Testis (tissue), 3 donors: ENCODE data around the gene OSBP. TPM values are rescaled to one million over a fixed set of nuclear protein-coding genes. Genes with fewer than 3 reads are reported as not detected.

Experiments used
- DNase-seq: peaks from one replicate; pipeline ENCODE4 v3.0.0-alpha.2; 2019
- H3K27ac ChIP-seq, 2 donors: fragments of 200-600 bp; sonication (generic); one replicate each; pipeline ENCODE4 v1.5.1; 2019
- H3K27me3 ChIP-seq: fragments of 200-600 bp; sonication (generic); one replicate; pipeline ENCODE4 v1.5.1; 2019
- H3K36me3 ChIP-seq: fragments of 200-600 bp; sonication (generic); one replicate; pipeline ENCODE4 v1.5.1; 2017; ENCODE audit warnings: low read depth; ENCODE audit errors: missing control alignments
- H3K4me1 ChIP-seq: fragments of 200-600 bp; sonication (generic); one replicate; pipeline ENCODE4 v1.5.1; 2019
- H3K4me3 ChIP-seq, 2 donors: fragments of 200-600 bp; sonication (generic); one replicate each; pipeline ENCODE4 v1.5.1; 2017 to 2019
- H3K9me3 ChIP-seq: fragments of 200-600 bp; sonication (generic); one replicate; pipeline ENCODE4 v1.5.1; 2017
- POLR2A ChIP-seq: fragments of 450-650 bp; IDR thresholded peaks from one replicate; pipeline ENCODE4 v1.6.1; 2017; ENCODE audit warnings: antibody characterized with exemption, mild to moderate bottlenecking, moderate library complexity
- WGBS, 2 donors: methylation state at CpG; one replicate each; pipeline ENCODE4 v1.1.5; 2018; 5-methylcytosine and 5-hydroxymethylcytosine counted together
- intact Hi-C: fragments of 100-400 bp; cut with DNase I; formaldehyde crosslinking; loops from one replicate; pipeline ENCODE4 v1.15.1; 2023; ENCODE audit warnings: low total_unique reads
- polyA plus RNA-seq: library from polyadenylated mRNA; stranded (reverse); fragments of 350-450 nt; fragmentation: Illumina TruSeq; extraction: RNeasy Lipid Tissue Mini Kit (QIAGEN cat#74804); gene quantifications from one replicate; pipeline ENCODE4 v1.2.3, GENCODE V29; 2014; ENCODE audit warnings: low read depth, low replicate concordance; ENCODE audit not compliant: insufficient read depth
- total RNA-seq, 2 donors: library from RNA; depleted of rRNA; stranded (reverse); fragments of >200 nt; gene quantifications; one replicate each; pipeline ENCODE4 v1.2.3, GENCODE V29; 2016
- TF ChIP-seq, protein P1 (sequence below), 3 experiments: fragments of 450-650 bp in 2 of 3; fragments of 200-600 bp in 1 of 3; sonication (generic) in 1 of 3; IDR thresholded peaks; one replicate each; pipeline ENCODE4 v1.5.1; 2016 to 2019; ENCODE audit warnings: antibody characterized with exemption in 3 of 3, mild to moderate bottlenecking in 2 of 3, moderate library complexity in 1 of 3

The OSBP gene
- total and polyA plus RNA-seq, 3 donors from 2014 or later, result 45.0 to 63.1 (median 49.2) TPM

- 52 to 60% methylated on average over 7 of the region's 7 CpGs for WGBS, 2 donors
- no peak overlapping the region for H3K27ac ChIP-seq
Measured at GRCh38 chr11:59558270-59558643, 57.3 kb downstream of the OSBP start.

DNA sequence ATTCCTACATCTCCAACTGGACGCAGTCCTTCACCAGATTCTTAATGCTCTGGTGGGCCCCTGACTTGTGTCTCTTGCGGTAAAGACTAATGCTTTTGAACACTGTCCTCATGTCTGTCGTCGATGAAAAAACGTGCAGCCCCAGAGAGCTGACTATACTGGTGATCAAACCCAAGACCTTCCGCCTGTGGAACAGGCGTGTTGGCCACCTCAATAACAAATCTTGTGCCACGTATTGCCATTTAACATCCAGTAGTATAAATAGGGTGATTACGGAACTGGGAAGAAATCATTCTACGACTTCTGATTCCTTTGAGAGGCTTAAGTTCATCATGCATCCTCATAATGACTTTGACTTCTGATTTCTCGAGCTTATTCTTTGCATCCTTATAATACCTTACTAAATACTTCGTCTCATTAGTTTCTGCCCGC is 58.6 kb downstream of the OSBP start:
- Histone ChIP-seq H3K27ac (peak overlapping the region in 1 of 2 donors; percentile 68), H3K4me3 (peak overlapping the region; percentile 24 to 36)

More at GRCh38 chr11:59558270-59558643, 57.3 kb downstream of the OSBP start:
- DNase-seq, result no peak
- H3K36me3 ChIP-seq, result no peaks in the 10 kb centered on the region
- TF ChIP-seq POLR2A, result no peak
- TF ChIP-seq, protein P1, sequence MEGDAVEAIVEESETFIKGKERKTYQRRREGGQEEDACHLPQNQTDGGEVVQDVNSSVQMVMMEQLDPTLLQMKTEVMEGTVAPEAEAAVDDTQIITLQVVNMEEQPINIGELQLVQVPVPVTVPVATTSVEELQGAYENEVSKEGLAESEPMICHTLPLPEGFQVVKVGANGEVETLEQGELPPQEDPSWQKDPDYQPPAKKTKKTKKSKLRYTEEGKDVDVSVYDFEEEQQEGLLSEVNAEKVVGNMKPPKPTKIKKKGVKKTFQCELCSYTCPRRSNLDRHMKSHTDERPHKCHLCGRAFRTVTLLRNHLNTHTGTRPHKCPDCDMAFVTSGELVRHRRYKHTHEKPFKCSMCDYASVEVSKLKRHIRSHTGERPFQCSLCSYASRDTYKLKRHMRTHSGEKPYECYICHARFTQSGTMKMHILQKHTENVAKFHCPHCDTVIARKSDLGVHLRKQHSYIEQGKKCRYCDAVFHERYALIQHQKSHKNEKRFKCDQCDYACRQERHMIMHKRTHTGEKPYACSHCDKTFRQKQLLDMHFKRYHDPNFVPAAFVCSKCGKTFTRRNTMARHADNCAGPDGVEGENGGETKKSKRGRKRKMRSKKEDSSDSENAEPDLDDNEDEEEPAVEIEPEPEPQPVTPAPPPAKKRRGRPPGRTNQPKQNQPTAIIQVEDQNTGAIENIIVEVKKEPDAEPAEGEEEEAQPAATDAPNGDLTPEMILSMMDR (IDR thresholded peaks at IDR 0.05), result no peak
- no peaks in the 10 kb centered on the region for H3K9me3 ChIP-seq
- H3K4me3 ChIP-seq, result peak overlapping the region in 1 of 2 donors; percentile 24
- intact Hi-C loops, result no loop called here
- no peaks in the 10 kb centered on the region for H3K27me3 ChIP-seq
- peaks cover 5% of the 10 kb centered on the region for H3K4me1 ChIP-seq

DNA sequence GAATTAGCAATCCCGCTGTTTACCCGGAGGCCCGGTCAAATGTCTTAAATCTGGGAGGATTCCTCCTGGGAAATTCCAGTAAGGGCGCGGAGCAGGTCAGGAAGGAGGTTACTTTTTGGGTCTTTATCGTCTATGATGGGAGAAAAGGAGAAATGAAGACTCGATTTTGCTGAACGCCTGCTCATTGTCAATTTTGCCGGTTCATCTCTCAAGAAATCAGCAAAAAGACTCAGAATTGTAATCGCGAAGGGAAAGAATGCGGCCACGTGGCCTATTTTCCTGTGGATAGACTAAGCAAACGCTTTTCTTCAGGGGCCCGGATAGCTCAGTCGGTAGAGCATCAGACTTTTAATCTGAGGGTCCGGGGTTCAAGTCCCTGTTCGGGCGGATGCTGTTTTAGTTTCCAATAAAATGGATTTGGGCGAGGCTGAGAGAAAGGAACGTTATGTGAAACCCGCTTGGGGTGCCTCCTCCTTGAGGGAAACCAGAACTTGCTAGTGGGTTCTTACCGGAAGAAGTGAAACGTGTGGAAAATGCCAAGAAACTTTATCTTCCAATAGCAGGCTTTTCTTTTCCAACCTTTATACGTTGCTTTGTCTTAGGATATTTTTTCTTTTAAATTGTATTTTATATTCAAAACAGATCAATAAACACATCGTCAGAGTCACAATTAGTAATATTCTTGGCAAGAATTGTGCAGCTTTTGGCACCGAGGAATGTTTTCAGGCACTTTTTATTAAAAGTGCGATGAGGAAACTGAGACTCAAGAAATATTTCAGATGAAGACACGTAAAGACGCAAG is 59.3 kb downstream of the OSBP start:
- TF ChIP-seq, protein P1 (IDR thresholded peaks at IDR 0.05), result no peak
- TF ChIP-seq POLR2A, result no peak
- H3K4me3 ChIP-seq, result peak overlapping the region; percentile 32 to 36
- H3K9me3 ChIP-seq, result no peaks in the 10 kb centered on the region
- H3K27me3 ChIP-seq, result no peaks in the 10 kb centered on the region
- no peaks in the 10 kb centered on the region for H3K36me3 ChIP-seq
- peak overlapping the region; percentile 65 to 69 for H3K27ac ChIP-seq
- DNase-seq, result peak; percentile 73
- intact Hi-C loops, result no loop called here
- WGBS, 2 donors, result 15 to 27% methylated on average over 30 of the region's 30 CpGs
- peaks cover 4% of the 10 kb centered on the region for H3K4me1 ChIP-seq

More for the DNA sequence above, 58.6 kb downstream of the OSBP start:
- H3K27me3 ChIP-seq, result no peaks in the 10 kb centered on the region
- DNase-seq, result no peak
- WGBS, 2 donors, result 18 to 40% methylated on average over 13 of the region's 13 CpGs
- no peaks in the 10 kb centered on the region for H3K9me3 ChIP-seq
- H3K36me3 ChIP-seq, result no peaks in the 10 kb centered on the region
- intact Hi-C loops, result no loop called here
- no peak for TF ChIP-seq POLR2A
- TF ChIP-seq, protein P1 (IDR thresholded peaks at IDR 0.05), result no peak
- H3K4me1 ChIP-seq, result peaks cover 5% of the 10 kb centered on the region

DNA sequence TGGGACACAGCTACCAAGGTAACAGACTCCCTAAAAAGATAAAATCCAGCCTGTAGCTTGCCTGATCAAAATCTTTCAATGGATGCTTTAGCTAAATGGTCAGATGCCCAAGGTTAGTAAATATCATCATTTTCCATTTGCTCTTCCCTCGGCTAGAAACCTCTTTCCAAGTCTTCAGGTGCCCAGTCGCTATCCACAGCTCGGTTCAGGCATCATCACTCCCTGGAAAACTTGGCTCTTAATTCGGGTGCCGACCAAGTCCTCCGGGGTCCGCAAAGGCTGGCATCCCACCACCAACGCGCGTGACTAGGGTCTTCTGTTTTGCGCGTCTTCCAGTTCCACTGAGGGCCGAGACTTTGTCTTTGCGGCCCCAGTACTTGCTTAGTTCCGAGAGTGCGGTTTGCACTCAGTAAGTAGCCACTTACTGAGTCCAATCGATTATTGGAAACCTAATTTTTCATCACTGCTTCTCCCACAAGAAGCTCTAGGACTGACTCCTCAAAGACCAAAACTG is 59.9 kb downstream of the OSBP start:
- H3K27ac ChIP-seq, result peak overlapping the region; percentile 65 to 69
- DNase-seq, result no peak
- no peak for TF ChIP-seq POLR2A
- TF ChIP-seq, protein P1 (IDR thresholded peaks at IDR 0.05), result no peak
- peak overlapping the region; percentile 32 to 36 for H3K4me3 ChIP-seq
- intact Hi-C loops, result no loop called here
- WGBS, 2 donors, result 25 to 33% methylated on average over 17 of the region's 17 CpGs
- no peaks in the 10 kb centered on the region for H3K36me3 ChIP-seq
- H3K27me3 ChIP-seq, result no peaks in the 10 kb centered on the region
- H3K4me1 ChIP-seq, result no peaks in the 10 kb centered on the region
- H3K9me3 ChIP-seq, result no peaks in the 10 kb centered on the region
